ENCODE results near the gene HMMR. TPM values are rescaled to one million over a fixed set of nuclear protein-coding genes. Genes with fewer than 3 reads are reported as not detected.

Gene HMMR
- total and polyA plus RNA-seq, 2 experiments from 2014 or later: 77.9 to 163 TPM

GRCh38 chr5:163489055-163489744 lies 28.8 kb downstream of the HMMR start:
- H3K4me3 Mint-ChIP-seq: no peak overlapping the region

More at GRCh38 chr5:163489055-163489744, 28.8 kb downstream of the HMMR start:
- no peaks in the 10 kb centered on the region for H3K27me3 Mint-ChIP-seq (ENCODE audit: insufficient read depth, low read depth, poor library complexity)
- H3F3A ChIP-seq (replicated peaks; ENCODE audit: low read depth): no peaks in the 10 kb centered on the region
- TF ChIP-seq REST (IDR thresholded peaks at IDR 0.05; ENCODE audit: unreplicated experiment): no peak
- TF ChIP-seq EZH2phosphoT487 (IDR thresholded peaks at IDR 0.05; ENCODE audit: unreplicated experiment): no peak
- peak; percentile 62 to 75 for TF ChIP-seq CTCF (conservative IDR thresholded peaks at IDR 0.05; ENCODE audit: low read depth in 2 of 2)
- TF ChIP-seq ZNF331 (CRISPR knock-in tag; IDR thresholded peaks at IDR 0.05; ENCODE audit: low read depth): no peak
- no peak for TF ChIP-seq NANOG (IDR thresholded peaks at IDR 0.05; ENCODE audit: borderline replicate concordance)
- TF ChIP-seq ZNF114 (CRISPR knock-in tag; IDR thresholded peaks at IDR 0.05): no peak
- H3K79me2 ChIP-seq (replicated peaks; ENCODE audit: insufficient read depth): no peaks in the 10 kb centered on the region; the same call in 1 of the 2 replicates
- no peaks in the 10 kb centered on the region for H4K20me1 ChIP-seq (replicated peaks; ENCODE audit: insufficient read depth)
- DNase-seq (ENCODE audit: low spot score) (peak; percentile 79), ATAC-seq (peak; percentile 98)
- H3K4me2 ChIP-seq: no peak overlapping the region
- H3K4me1 Mint-ChIP-seq: peaks cover 3% of the 10 kb centered on the region; the same call in 1 of the 3 replicates
- H3K36me3 ChIP-seq (ENCODE audit: insufficient read depth): peaks cover 57% of the 10 kb centered on the region
- no peak overlapping the region for H3K4me3 ChIP-seq
- H3K9me2 ChIP-seq (ENCODE audit: insufficient read depth): no peaks in the 10 kb centered on the region
- H3K27ac Mint-ChIP-seq: no peak overlapping the region
- no peaks in the 10 kb centered on the region for H3K27me3 ChIP-seq (ENCODE audit: insufficient read depth)
- no peak overlapping the region for H3K27ac ChIP-seq (ENCODE audit: low read depth)
- H3K36me3 Mint-ChIP-seq (ENCODE audit: low read depth): peaks cover 83% of the 10 kb centered on the region
- H2AFZ ChIP-seq: no peak overlapping the region
- H3K4me1 ChIP-seq (ENCODE audit: insufficient read depth): 0 out of 2 replicates have a peak, but pooled peaks cover 5% of the 10 kb centered on the region
- H3K9me3 Mint-ChIP-seq: peaks cover 23% of the 10 kb centered on the region

All from GM23338 (cell line).